Endothelial cell (in vitro differentiated cells): ENCODE measurements around the gene CLASP2. TPM values are rescaled to one million over a fixed set of nuclear protein-coding genes. Genes with fewer than 3 reads are reported as not detected.

Source experiments
- DNase-seq: peaks from one replicate; pipeline ENCODE4 v3.0.0; 2021; ENCODE audit warnings: low spot score
- H3K27ac Mint-ChIP-seq: one replicate; pipeline ENCODE4 v1.8.0; 2021; ENCODE audit warnings: mixed read lengths, inconsistent platforms; ENCODE audit not compliant: unreplicated experiment
- H3K27me3 Mint-ChIP-seq: one replicate; pipeline ENCODE4 v1.8.0; 2021; ENCODE audit warnings: mild to moderate bottlenecking, moderate library complexity, mixed read lengths, inconsistent platforms; ENCODE audit not compliant: unreplicated experiment
- H3K36me3 Mint-ChIP-seq: one replicate; pipeline ENCODE4 v1.8.0; 2021; ENCODE audit warnings: mild to moderate bottlenecking, low read depth, mixed read lengths, inconsistent platforms; ENCODE audit not compliant: unreplicated experiment
- H3K4me1 Mint-ChIP-seq: one replicate; pipeline ENCODE4 v1.8.0; 2021; ENCODE audit warnings: mild to moderate bottlenecking, mixed read lengths, inconsistent platforms; ENCODE audit not compliant: unreplicated experiment
- H3K4me3 Mint-ChIP-seq: one replicate; pipeline ENCODE4 v1.8.0; 2021; ENCODE audit warnings: mild to moderate bottlenecking, mixed read lengths, inconsistent platforms; ENCODE audit not compliant: unreplicated experiment
- H3K9me3 Mint-ChIP-seq: one replicate; pipeline ENCODE4 v1.8.0; 2021; ENCODE audit warnings: mixed read lengths, inconsistent platforms; ENCODE audit not compliant: unreplicated experiment
- total RNA-seq: library from RNA; stranded (reverse); fragmentation: NEBNext Ultra II Directional; extraction: Animal tissue kit (Norgen Biotek cat#: 25700); gene quantifications from one replicate; pipeline ENCODE4 v1.2.1, GENCODE V29; 2021; ENCODE audit not compliant: unreplicated experiment
- TF ChIP-seq, protein P1 (sequence below): fragments of 200-600 bp; sonication (generic); IDR thresholded peaks from one replicate; pipeline ENCODE4 v1.5.0; 2021; ENCODE audit warnings: antibody characterized with exemption; ENCODE audit not compliant: unreplicated experiment

The CLASP2 gene
- total RNA-seq, 1 donor from 2014 or later: 42.0 TPM

DNA sequence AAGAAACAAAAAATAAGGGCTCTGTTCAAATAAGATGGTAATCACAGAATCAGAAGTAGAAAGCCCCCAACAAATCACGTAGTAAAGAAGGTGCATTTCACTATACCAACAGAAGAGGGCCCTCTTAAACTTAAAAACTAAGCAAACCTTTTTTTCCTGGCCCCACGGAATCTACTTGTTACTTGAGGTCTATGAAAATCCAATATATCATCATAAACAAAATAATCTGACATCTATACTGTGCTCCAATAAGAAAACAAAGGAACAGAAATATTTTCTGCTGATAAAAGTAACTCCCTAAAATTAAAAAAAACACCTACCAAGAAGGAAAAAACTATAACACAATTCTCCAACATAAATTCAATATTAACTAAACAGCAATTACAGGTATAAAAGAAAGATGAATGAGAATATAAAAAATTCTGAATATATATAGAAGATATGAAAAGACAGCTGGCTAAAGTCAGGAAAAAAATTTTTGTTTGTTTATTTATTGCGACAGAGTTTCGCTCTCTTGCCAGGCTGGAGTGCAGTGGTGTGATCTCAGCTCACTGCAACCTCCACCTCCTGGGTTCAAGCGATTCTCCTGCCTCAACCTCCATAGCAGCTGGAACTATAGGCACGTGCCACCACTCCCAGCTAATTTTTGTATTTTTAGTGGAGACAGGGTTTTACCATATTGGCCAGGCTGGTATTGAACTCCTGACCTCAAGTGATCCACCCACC is 81.8 kb downstream of the CLASP2 start:
- TF ChIP-seq, protein P1, sequence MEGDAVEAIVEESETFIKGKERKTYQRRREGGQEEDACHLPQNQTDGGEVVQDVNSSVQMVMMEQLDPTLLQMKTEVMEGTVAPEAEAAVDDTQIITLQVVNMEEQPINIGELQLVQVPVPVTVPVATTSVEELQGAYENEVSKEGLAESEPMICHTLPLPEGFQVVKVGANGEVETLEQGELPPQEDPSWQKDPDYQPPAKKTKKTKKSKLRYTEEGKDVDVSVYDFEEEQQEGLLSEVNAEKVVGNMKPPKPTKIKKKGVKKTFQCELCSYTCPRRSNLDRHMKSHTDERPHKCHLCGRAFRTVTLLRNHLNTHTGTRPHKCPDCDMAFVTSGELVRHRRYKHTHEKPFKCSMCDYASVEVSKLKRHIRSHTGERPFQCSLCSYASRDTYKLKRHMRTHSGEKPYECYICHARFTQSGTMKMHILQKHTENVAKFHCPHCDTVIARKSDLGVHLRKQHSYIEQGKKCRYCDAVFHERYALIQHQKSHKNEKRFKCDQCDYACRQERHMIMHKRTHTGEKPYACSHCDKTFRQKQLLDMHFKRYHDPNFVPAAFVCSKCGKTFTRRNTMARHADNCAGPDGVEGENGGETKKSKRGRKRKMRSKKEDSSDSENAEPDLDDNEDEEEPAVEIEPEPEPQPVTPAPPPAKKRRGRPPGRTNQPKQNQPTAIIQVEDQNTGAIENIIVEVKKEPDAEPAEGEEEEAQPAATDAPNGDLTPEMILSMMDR: peak; percentile 64
- H3K9me3 Mint-ChIP-seq: no peaks in the 10 kb centered on the region
- no peaks in the 10 kb centered on the region for H3K27me3 Mint-ChIP-seq
- H3K4me1 Mint-ChIP-seq: peaks cover 4% of the 10 kb centered on the region
- peak overlapping the region; percentile 34 for H3K27ac Mint-ChIP-seq
- H3K4me3 Mint-ChIP-seq: no peak overlapping the region
- peak; percentile 26 for DNase-seq
- H3K36me3 Mint-ChIP-seq: no peaks in the 10 kb centered on the region

DNA sequence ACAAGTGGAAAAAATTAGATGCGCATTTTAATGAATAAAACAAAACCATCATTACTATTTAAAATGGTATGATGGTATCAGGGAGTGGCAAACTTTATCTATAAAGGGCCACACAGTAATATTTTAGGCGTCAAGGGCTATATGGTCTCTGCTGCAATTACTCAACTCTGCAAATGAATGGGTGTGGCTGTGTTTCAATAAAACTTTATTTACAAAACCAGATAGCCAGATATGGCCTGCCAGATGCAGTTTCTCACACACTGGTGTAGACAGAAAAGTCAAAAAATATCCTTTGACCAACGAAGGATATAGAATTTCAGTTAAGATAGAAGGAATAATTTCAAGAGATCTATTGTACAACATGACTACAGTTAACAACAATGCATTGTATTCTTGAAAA is 83.8 kb downstream of the CLASP2 start:
- DNase-seq: no peak
- no peak overlapping the region for H3K27ac Mint-ChIP-seq
- H3K4me3 Mint-ChIP-seq: no peak overlapping the region
- TF ChIP-seq, protein P1: no peak
- no peaks in the 10 kb centered on the region for H3K36me3 Mint-ChIP-seq
- H3K27me3 Mint-ChIP-seq: no peaks in the 10 kb centered on the region
- H3K9me3 Mint-ChIP-seq: no peaks in the 10 kb centered on the region
- H3K4me1 Mint-ChIP-seq: peaks cover 4% of the 10 kb centered on the region

DNA sequence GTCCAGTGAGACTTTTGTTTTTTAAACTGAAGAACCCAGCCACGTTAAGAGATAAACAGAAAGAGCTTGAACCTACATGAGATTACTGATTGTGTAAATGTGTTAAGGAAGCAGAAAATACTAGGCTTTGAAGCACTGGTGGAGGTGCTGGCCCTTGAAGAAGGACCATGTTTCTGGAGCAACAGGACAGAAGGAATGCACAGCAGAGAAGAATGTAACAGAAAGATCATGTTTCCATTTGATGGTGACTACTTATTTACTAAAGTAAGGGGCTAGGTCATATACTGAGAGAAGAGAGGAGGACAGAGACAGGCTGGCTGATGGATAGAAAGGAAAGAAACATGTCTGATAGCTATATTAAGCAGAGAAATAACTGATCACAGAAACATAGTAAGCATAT is 88.8 kb downstream of the CLASP2 start:
- Mint-ChIP-seq H3K27ac (no peak overlapping the region), H3K9me3 (no peaks in the 10 kb centered on the region), H3K36me3 (no peaks in the 10 kb centered on the region), H3K4me1 (no peaks in the 10 kb centered on the region), H3K4me3 (no peak overlapping the region), H3K27me3 (no peaks in the 10 kb centered on the region)
- TF ChIP-seq, protein P1: no peak
- DNase-seq: no peak

DNA sequence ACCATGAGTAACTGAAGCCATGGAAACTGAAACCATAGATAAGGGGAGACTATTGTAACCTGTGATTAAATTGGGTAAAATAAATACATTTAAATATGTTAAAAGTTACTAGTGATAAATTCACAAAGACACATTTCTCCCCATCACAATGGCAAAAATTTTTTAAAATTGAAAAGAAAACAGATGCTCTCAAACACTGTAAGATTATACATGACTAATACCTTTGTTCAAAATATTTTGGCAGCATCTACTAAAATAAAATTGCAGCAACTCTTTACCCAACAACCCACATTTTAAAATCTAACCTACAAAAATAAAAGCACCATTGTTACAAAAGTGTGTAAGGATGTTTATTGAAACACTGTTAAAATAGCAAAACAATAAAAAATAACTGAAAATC is 93.3 kb downstream of the CLASP2 start:
- no peak overlapping the region for H3K27ac Mint-ChIP-seq
- H3K27me3 Mint-ChIP-seq: no peaks in the 10 kb centered on the region
- DNase-seq: no peak
- TF ChIP-seq, protein P1: no peak
- no peak overlapping the region for H3K4me3 Mint-ChIP-seq
- H3K9me3 Mint-ChIP-seq: no peaks in the 10 kb centered on the region
- H3K36me3 Mint-ChIP-seq: no peaks in the 10 kb centered on the region
- H3K4me1 Mint-ChIP-seq: no peaks in the 10 kb centered on the region

DNA sequence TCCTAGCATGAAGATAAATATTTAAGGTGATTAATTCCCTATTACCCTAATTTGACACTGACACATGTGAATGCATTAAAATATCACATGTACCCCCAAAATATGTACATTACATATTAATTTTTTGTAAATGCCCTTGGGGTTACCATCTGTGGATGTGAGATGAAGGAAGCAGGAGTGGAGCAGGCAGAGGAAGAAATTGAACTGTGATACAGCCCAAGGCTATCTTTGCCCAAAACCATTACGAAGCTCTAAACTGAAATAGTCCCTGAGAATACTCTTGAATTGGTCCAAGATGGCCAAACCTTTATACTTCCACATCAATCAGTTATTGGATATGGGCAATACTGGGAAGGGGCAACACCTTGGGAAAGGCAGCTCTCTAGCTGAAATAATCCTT is 105.0 kb downstream of the CLASP2 start:
- DNase-seq: no peak
- Mint-ChIP-seq H3K4me3 (no peak overlapping the region), H3K27me3 (no peaks in the 10 kb centered on the region), H3K9me3 (no peaks in the 10 kb centered on the region), H3K4me1 (peaks cover 12% of the 10 kb centered on the region), H3K27ac (no peak overlapping the region), H3K36me3 (no peaks in the 10 kb centered on the region)
- TF ChIP-seq, protein P1: no peak
